ENCODE results near the gene OR56A5. TPM values are rescaled to one million over a fixed set of nuclear protein-coding genes. Genes with fewer than 3 reads are reported as not detected.

The OR56A5 gene
- total RNA-seq, 2 experiments from 2014 or later, result not detected

DNA sequence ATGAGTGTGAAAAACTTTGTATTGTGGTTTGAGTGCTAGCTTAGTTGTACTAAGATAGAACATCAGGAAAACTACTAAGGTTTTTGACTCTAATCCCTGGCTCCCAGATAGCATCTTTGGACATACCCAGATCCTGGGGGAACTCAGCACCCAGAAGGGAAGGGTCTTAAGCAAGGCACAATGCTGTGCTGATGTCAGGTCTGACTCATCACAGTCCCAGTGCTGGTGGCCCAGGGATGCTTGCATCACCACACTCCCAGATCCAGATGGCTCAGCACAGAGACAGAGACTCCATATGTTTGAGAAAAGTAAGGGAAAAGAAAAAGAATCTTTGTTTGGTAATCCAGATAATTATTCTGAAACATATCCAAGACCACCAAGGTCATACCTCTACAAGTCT lies 44.5 kb downstream of the OR56A5 start:
- no peaks in the 10 kb centered on the region for H3K4me1 Mint-ChIP-seq
- peaks cover 2% of the 10 kb centered on the region for H3K9me3 Mint-ChIP-seq (ENCODE audit: low read depth)
- no peak overlapping the region for H3K4me3 Mint-ChIP-seq
- DNase-seq (no peak), ATAC-seq (no peak)
- no peak overlapping the region for H3K27ac Mint-ChIP-seq
- H3K36me3 Mint-ChIP-seq, result no peaks in the 10 kb centered on the region
- CTCF ChIA-PET, result no interaction called here
- H3K27me3 Mint-ChIP-seq, result no peaks in the 10 kb centered on the region

DNA sequence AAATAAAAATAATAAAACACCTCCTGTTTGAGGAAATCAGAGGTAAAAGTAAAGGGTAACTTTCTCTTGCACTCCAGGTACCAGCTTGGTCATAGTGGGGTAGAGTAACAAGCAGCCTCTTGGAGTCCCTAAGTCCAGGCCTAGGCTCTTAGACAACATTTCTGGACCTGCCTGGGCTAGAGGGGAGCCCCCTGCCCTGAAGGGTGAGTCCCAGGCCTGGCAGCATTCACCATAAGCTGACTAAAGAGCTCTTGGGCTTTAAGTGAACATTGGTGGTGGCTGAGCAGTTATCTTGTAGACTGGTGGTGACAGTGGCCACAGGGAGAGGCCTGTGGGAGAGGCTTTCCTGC lies 44.9 kb downstream of the OR56A5 start:
- H3K4me3 Mint-ChIP-seq, result no peak overlapping the region
- no peaks in the 10 kb centered on the region for H3K36me3 Mint-ChIP-seq
- CTCF ChIA-PET, result no interaction called here
- ATAC-seq (no peak), DNase-seq (no peak)
- H3K9me3 Mint-ChIP-seq (ENCODE audit: low read depth), result peaks cover 1% of the 10 kb centered on the region
- H3K27ac Mint-ChIP-seq, result no peak overlapping the region
- no peaks in the 10 kb centered on the region for H3K4me1 Mint-ChIP-seq
- H3K27me3 Mint-ChIP-seq, result no peaks in the 10 kb centered on the region

DNA sequence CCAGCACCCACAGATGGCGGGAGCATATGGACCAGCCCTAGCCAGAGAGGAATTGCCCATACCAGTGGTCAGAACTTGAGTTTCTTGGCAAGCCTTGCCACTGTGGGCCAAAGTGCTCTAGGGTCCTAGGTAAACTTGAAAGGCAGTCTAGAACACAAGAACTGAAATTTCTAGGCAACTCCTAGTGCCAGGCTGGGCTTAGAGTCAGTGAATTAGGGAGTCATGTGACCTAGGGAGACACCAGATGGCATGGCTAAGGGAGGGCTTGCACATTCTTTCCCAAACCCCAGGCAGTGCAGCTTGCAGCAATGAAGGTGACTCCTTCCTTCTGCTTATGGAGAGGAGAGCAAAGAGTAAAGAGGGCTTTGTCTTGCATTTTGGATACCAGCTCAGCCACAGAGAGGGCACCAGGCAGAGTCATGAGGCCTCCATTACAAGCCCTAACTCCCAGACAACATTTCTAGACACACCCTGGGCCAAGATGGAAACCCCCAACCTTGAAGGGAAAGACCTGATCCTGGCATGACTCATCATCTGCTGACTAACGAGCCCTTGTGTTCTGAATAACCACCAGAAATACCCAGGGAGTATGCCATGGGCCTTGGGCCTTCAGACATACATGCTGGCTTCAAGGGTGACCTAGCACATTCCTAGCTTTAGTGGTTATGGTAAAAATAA lies 45.4 kb downstream of the OR56A5 start:
- Mint-ChIP-seq H3K27ac (no peak overlapping the region), H3K27me3 (no peaks in the 10 kb centered on the region), H3K9me3 (ENCODE audit: low read depth) (no peaks in the 10 kb centered on the region), H3K4me1 (no peaks in the 10 kb centered on the region), H3K4me3 (no peak overlapping the region), H3K36me3 (no peaks in the 10 kb centered on the region)
- ATAC-seq, result peak; percentile 39
- no peak for DNase-seq
- CTCF ChIA-PET, result no interaction called here

Other genes with a start within 250 kb of the OR56A5 start
- under 1 TPM; 0.28 to 0.41 TPM for gene OR56B1, start 232.0 kb downstream of the OR56A5 start, total RNA-seq
- under 1 TPM; 0.23 to 0.67 TPM for gene OR52N4, start 214.3 kb downstream of the OR56A5 start, total RNA-seq
- not detected for gene OR52N5, start 185.1 kb downstream of the OR56A5 start, total RNA-seq
- gene OR52N1, start 177.2 kb downstream of the OR56A5 start, total RNA-seq, result not detected
- gene OR52N2, start 159.6 kb downstream of the OR56A5 start, total RNA-seq, result not detected
- gene OR52E6, start 126.6 kb downstream of the OR56A5 start, total RNA-seq, result not detected
- not detected for gene OR52E8, start 110.8 kb downstream of the OR56A5 start, total RNA-seq
- not detected for gene OR52E4, start 87.9 kb downstream of the OR56A5 start, total RNA-seq
- gene OR52E5, start 75.3 kb downstream of the OR56A5 start, total RNA-seq, result not detected
- not detected for gene OR56A3, start 26.2 kb downstream of the OR56A5 start, total RNA-seq
- gene OR52L1, start 18.5 kb upstream of the OR56A5 start, total RNA-seq, result not detected
- gene OR56A4, start 38.5 kb upstream of the OR56A5 start, total RNA-seq, result not detected
- gene OR56A1, start 62.3 kb upstream of the OR56A5 start, total RNA-seq, result not detected
- not detected for gene OR56B4, start 139.2 kb upstream of the OR56A5 start, total RNA-seq
- not detected for gene OR52B2, start 201.8 kb upstream of the OR56A5 start, total RNA-seq
- gene OR52W1, start 230.7 kb upstream of the OR56A5 start, total RNA-seq, result not detected
- not detected for gene C11orf42, start 237.1 kb upstream of the OR56A5 start, total RNA-seq